NK-92 (cell line): ENCODE measurements around the gene TUBB.
"Not testable (repeated sequence)": the region's sequence is repeated elsewhere in the genome, so short reads cannot be mapped to it uniquely, and the experiment has no call there.

ENCODE experiments used
- DNase-seq: peaks from one replicate; lab custom pipeline; 2025; ENCODE audit not compliant: unreplicated experiment; lab: John Stamatoyannopoulos, UW

The TUBB gene

GRCh38 chr6:30717845-30718720 is 2.1 kb upstream of the TUBB start:
- not testable (repeated sequence) for DNase-seq

GRCh38 chr6:30719356-30719755 is 796 bp upstream of the TUBB start:
- DNase-seq: no peak

GRCh38 chr6:30720738-30721197 is 616 bp downstream of the TUBB start:
- no peak for DNase-seq

- peak; percentile 46 for DNase-seq
Observed at GRCh38 chr6:30721198-30722024, 1.3 kb downstream of the TUBB start.

- DNase-seq: not testable (repeated sequence)
Observed at GRCh38 chr6:30722025-30722279, 1.8 kb downstream of the TUBB start.

- no peak for DNase-seq
Observed at GRCh38 chr6:30722280-30723112, 2.3 kb downstream of the TUBB start.

- DNase-seq: not testable (repeated sequence)
Observed at GRCh38 chr6:30723159-30723842, 3.1 kb downstream of the TUBB start.

GRCh38 chr6:30723843-30724741 is 3.9 kb downstream of the TUBB start:
- not testable (repeated sequence) for DNase-seq

GRCh38 chr6:30724906-30725667 is 4.9 kb downstream of the TUBB start:
- no peak for DNase-seq

- no peak for DNase-seq
Observed at GRCh38 chr6:30725713-30726505, 5.8 kb downstream of the TUBB start.

- DNase-seq: no peak
Observed at GRCh38 chr6:30726506-30727413, 6.6 kb downstream of the TUBB start.

GRCh38 chr6:30727920-30728553 is 7.9 kb downstream of the TUBB start:
- DNase-seq: no peak

- no peak for DNase-seq
Observed at GRCh38 chr6:30730601-30731435, 10.7 kb downstream of the TUBB start.

- no peak for DNase-seq
Observed at GRCh38 chr6:30732237-30732943, 12.2 kb downstream of the TUBB start.

- DNase-seq: no peak
Observed at GRCh38 chr6:30735668-30736314, 15.6 kb downstream of the TUBB start.
